GM12864 (cell line): ENCODE measurements around the gene CUBN.

Experiments used
- DNase-seq: peaks from one replicate; pipeline ENCODE4 v3.0.0-alpha.2; 2011; ENCODE audit warnings: low read depth
- H3K4me3 ChIP-seq: 2 replicates; pipeline ENCODE4 v1.5.1; 2011; ENCODE audit warnings: mild to moderate bottlenecking, low read depth, low read length, control low read depth
- CTCF ChIP-seq: IDR thresholded peaks from 2 replicates; pipeline ENCODE4 v1.5.1; 2011; ENCODE audit warnings: low read depth, mild to moderate bottlenecking, moderate library complexity, low read length, control low read depth, inconsistent platforms; ENCODE audit errors: missing control alignments

The CUBN gene

GRCh38 chr10:16986406-16987205 is 143.0 kb downstream of the CUBN start:
- DNase-seq = no peak

GRCh38 chr10:16986082-16986405 is 143.6 kb downstream of the CUBN start:
- DNase-seq = no peak
- TF ChIP-seq CTCF = no peak
- no peak overlapping the region for H3K4me3 ChIP-seq

More at GRCh38 chr10:16986406-16987205, 143.0 kb downstream of the CUBN start:
- no peak for TF ChIP-seq CTCF
- no peak overlapping the region for H3K4me3 ChIP-seq

- TF ChIP-seq CTCF = no peak
- no peak overlapping the region for H3K4me3 ChIP-seq
- DNase-seq = no peak
Measured at GRCh38 chr10:16984242-16984641, 145.4 kb downstream of the CUBN start.

DNA sequence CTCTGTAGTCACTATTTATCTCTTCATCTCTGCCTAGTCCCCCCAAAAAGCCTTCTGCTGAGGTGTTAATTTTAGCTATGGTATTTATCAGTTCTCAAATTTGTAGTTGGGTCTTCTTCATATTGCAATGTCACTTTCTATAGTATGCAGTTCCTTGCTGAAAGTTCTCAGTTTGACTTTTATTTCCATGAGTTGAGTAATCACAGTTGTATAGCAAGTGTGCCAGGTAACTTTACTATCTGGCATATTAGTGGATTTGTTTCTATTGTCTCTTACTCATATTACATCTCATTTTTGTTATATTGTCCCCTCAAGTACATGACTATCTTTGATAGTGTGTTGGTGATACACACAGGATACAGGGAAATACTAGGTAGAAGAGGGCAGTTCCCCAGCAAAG is 152.8 kb downstream of the CUBN start:
- no peak overlapping the region for H3K4me3 ChIP-seq
- DNase-seq = no peak
- no peak for TF ChIP-seq CTCF

- H3K4me3 ChIP-seq = no peak overlapping the region
- no peak for DNase-seq
- no peak for TF ChIP-seq CTCF
Measured at GRCh38 chr10:16975188-16975587, 154.4 kb downstream of the CUBN start.

GRCh38 chr10:16968416-16969041 is 161.1 kb downstream of the CUBN start:
- DNase-seq = no peak
- H3K4me3 ChIP-seq = no peak overlapping the region
- no peak for TF ChIP-seq CTCF

DNA sequence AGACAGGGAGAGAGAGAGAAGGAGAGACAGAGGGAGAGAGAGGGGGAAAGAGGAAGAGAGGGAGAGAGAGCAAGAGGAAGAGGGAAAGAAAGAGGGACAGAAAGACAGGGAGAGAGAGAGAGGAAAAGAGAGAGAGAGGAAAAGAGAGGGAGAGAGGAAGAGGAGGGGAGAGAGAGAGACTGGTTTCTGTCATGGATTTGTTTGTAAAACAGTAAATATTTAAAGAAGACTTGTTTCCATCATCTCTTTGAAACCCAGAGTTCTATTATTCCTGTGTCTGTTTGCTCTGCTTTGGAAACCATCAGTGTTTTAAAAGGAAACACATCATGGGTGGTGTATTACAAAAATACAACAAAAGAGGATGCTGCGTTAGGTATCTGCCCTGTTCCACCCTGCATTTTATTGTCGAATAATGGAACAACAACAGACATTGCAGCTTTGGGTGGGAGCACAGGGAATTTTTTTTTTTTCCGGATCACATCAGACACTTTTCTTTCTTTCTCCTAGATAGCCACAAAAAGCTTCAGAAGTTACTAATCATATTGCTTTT is 161.7 kb downstream of the CUBN start:
- no peak for TF ChIP-seq CTCF
- no peak overlapping the region for H3K4me3 ChIP-seq
- no peak for DNase-seq
